Common myeloid progenitor, CD34-positive (primary cell): ENCODE measurements around the gene ZNF592.

Source experiments
- CTCF ChIA-PET: fragments of 350-600 bp; sonication (Branson Sonifier 250); formaldehyde crosslinking; loops from one replicate; lab custom pipeline; 2021; ENCODE audit warnings: antibody characterized with exemption; lab: Charles Lee
- POLR2A ChIA-PET: fragments of 350-600 bp; sonication (Branson Sonifier 250); formaldehyde crosslinking; loops from one replicate; lab custom pipeline; 2021; ENCODE audit warnings: antibody characterized with exemption; lab: Charles Lee
- DNase-seq, 3 donors: peaks; one replicate each; pipeline versions ENCODE4 v3.0.0 to v3.0.0-alpha.2; 2013
- H3K27ac ChIP-seq, 2 experiments: 1 replicate in 1 of 2; 2 replicates in 1 of 2; pipeline ENCODE4 v1.7.0; 2013; ENCODE audit warnings: inconsistent platforms in 2 of 2, low read length in 2 of 2, mild to moderate bottlenecking in 2 of 2, low read depth in 1 of 2, moderate library complexity in 1 of 2; ENCODE audit not compliant: severe bottlenecking in 2 of 2, insufficient read depth in 1 of 2, poor library complexity in 1 of 2
- H3K27me3 ChIP-seq, 5 experiments: replicated peaks in 2 of 5; 1 replicate in 3 of 5; 2 replicates in 2 of 5; pipeline versions ENCODE4 v1.6.1 to v1.7.0; 2013; ENCODE audit warnings: low read length in 4 of 5, mild to moderate bottlenecking in 2 of 5, moderate library complexity in 2 of 5, inconsistent platforms in 1 of 5; ENCODE audit not compliant: insufficient read depth in 5 of 5, control insufficient read depth in 4 of 5
- H3K36me3 ChIP-seq, 4 experiments: 1 replicate in 2 of 4; 2 replicates in 2 of 4; pipeline versions ENCODE4 v1.6.1 to v1.7.0; 2013; ENCODE audit warnings: low read length in 3 of 4, control low read depth in 1 of 4, mild to moderate bottlenecking in 1 of 4; ENCODE audit not compliant: control insufficient read depth in 4 of 4, insufficient read depth in 4 of 4
- H3K4me1 ChIP-seq, 4 experiments: 1 replicate in 3 of 4; 2 replicates in 1 of 4; pipeline versions ENCODE4 v1.6.1 to v1.7.1; 2013; ENCODE audit warnings: low read length in 3 of 4, mild to moderate bottlenecking in 3 of 4, control low read depth in 1 of 4, inconsistent platforms in 1 of 4, moderate library complexity in 1 of 4; ENCODE audit not compliant: control insufficient read depth in 4 of 4, insufficient read depth in 4 of 4; ENCODE audit errors: control extremely low read depth in 1 of 4
- H3K4me3 ChIP-seq, 7 experiments: 1 replicate in 4 of 7; 2 replicates in 3 of 7; pipeline versions ENCODE4 v1.5.1 to v1.7.0; 2013; ENCODE audit warnings: mild to moderate bottlenecking in 7 of 7, low read length in 6 of 7, moderate library complexity in 6 of 7, inconsistent platforms in 2 of 7, low read depth in 2 of 7, control low read depth in 1 of 7; ENCODE audit not compliant: insufficient read depth in 4 of 7, control insufficient read depth in 1 of 7; ENCODE audit errors: extremely low read depth in 1 of 7
- H3K9me3 ChIP-seq, 5 experiments: 1 replicate in 4 of 5; 2 replicates in 1 of 5; pipeline versions ENCODE4 v1.6.1 to v1.7.1; 2013; ENCODE audit warnings: low read length in 4 of 5, mild to moderate bottlenecking in 2 of 5, inconsistent platforms in 1 of 5, low read depth in 1 of 5, moderate library complexity in 1 of 5; ENCODE audit not compliant: control insufficient read depth in 4 of 5, insufficient read depth in 2 of 5; ENCODE audit errors: control extremely low read depth in 1 of 5
- WGBS: methylation state at CpG from one replicate; pipeline ENCODE4 v1.1.5; 2013; ENCODE audit not compliant: insufficient coverage; 5-methylcytosine and 5-hydroxymethylcytosine counted together

ZNF592 gene

DNA sequence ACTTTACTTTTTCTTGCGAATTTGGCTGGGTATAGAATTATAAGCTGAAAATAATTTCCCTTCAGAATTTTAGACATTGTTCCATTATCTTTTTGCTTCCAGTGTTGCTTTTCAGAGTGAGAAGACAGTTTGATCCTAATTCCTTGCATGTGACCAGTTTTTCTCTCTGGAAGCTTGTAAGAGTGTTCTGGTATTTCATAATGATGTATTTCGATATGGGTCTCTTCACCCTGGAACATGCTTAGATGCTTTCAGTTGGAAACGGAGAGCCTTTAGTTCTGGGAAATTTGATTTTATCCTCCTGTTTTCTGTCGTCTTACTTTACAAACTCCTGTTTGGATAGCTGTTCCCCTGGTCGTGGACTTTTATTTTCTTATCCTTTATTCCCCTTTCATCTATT lies 82.6 kb downstream of the ZNF592 start:
- no peak overlapping the region for H3K27ac ChIP-seq
- ChIA-PET POLR2A (no interaction called here), CTCF (no interaction called here)
- no peak overlapping the region for H3K4me3 ChIP-seq
- H3K4me1 ChIP-seq: peaks cover 0 to 7% (median 2%) of the 10 kb centered on the region in 4 experiments
- WGBS: 100% methylated on average over 3 of the region's 5 CpGs
- no peaks in the 10 kb centered on the region for H3K27me3 ChIP-seq
- H3K9me3 ChIP-seq: no peaks in the 10 kb centered on the region
- no peaks in the 10 kb centered on the region for H3K36me3 ChIP-seq
- DNase-seq: no peak

DNA sequence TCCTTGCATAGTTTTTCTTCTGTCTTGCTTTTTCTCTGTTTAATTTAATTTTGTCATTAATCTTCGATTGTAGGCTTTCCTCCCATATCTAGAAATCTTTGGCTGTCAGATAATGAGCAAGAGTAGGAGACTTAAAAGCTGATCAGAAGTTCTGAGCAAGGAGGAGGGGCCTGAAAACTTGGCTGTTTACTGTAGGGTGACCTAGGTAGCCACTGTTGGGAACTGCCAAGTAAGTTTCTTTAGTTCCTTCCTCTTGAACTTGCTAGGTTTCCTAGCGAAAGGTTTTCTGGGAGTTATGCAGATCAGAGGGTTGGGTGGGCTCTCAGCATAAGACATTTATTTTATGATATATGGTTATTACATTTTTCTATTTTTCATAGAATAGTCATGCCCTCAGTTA lies 83.2 kb downstream of the ZNF592 start:
- Histone ChIP-seq H3K36me3 (no peaks in the 10 kb centered on the region), H3K27me3 (no peaks in the 10 kb centered on the region), H3K4me3 (no peak overlapping the region), H3K27ac (no peak overlapping the region), H3K9me3 (no peaks in the 10 kb centered on the region), H3K4me1 (peaks cover 0 to 7% (median 2%) of the 10 kb centered on the region in 4 experiments)
- WGBS: no CpG with 5 or more reads among the region's 2 CpGs
- no peak for DNase-seq
- ChIA-PET CTCF (no interaction called here), POLR2A (no interaction called here)

DNA sequence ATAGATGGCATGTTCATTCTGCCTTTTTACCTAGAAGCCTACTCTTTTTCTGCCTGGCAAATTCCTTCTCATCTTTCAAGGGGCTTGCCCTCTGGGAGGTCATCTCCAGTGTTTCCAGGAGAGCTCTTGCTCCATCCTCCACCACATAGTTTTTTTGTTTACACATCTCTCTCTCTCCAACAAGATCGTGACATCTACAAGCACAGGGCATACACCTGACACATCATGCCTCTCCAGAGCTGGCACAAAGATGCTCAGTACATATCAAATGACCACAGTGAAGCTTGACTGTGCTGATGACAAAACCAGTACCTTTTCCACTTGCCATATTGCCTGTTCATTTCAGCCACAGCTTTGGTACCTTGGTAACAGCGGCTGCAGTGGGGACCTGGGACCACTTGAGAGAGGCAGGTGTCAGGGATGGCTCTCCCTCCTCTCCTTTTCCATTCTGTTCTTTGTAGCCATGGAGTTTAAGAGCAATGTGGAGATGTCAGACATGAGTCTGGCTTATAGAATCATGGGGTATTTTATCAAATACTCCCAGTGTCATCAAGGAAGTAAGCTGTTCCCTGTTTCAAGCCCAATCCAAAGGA lies 84.2 kb downstream of the ZNF592 start:
- Histone ChIP-seq H3K9me3 (no peaks in the 10 kb centered on the region), H3K27me3 (no peaks in the 10 kb centered on the region), H3K27ac (no peak overlapping the region), H3K4me1 (peaks cover 0 to 7% (median 2%) of the 10 kb centered on the region in 4 experiments), H3K36me3 (no peaks in the 10 kb centered on the region), H3K4me3 (no peak overlapping the region)
- ChIA-PET CTCF (interaction anchor here (0.9 kb wide), 1 partner anchor 27 kb away, joined by 3 read pairs; no protein-coding TSS in a partner anchor), POLR2A (no interaction called here)
- DNase-seq: no peak
- WGBS: 100% methylated on average over 2 of the region's 2 CpGs

DNA sequence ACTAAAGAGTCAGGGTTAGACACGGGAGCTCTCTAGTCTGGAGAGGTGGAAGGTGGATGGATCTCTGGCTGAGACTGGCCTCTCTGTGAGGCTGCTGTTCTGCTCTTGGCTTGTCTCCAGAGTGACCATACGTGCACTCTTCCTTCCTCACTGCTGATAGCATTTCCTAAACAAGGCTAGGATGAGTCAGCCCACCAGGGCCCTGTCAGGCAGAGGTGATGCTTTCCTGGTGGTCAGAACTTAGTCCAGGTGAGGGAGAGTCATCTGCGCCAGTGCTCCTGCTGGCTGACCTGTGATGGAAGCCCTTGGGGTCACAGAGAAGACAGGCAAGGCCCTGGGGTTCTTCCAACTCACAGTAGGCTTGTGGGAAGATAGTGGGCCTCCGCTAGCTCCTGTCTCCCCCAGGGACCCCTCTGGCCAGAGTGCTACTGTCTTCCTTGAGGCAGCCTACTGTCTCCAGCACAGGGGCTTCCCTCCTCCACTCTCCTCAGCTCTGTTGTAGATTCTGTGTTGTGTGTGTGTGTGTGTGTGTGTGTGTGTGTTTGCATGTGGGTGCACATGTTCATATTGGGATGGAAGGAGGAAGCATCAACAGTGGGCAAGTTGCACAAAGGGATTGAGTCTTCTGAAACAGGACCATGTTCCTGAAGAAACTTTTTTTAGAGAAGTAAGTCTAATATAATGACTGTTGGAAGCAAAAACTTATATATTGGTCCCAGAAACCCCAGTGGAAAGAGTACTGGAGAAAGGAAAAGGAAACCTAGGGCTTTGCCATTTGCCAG lies 85.2 kb downstream of the ZNF592 start:
- Histone ChIP-seq H3K4me3 (no peak overlapping the region), H3K27me3 (no peaks in the 10 kb centered on the region), H3K36me3 (no peaks in the 10 kb centered on the region), H3K27ac (no peak overlapping the region), H3K4me1 (peaks cover 0 to 7% (median 2%) of the 10 kb centered on the region in 4 experiments), H3K9me3 (no peaks in the 10 kb centered on the region)
- POLR2A ChIA-PET: no interaction called here
- WGBS: 54% methylated on average over 3 of the region's 4 CpGs
- CTCF ChIA-PET: interaction anchor here (0.8 to 0.9 kb wide), 2 partner anchors 8 to 13 kb away, joined by 3 to 5 read pairs; no protein-coding TSS in a partner anchor
- DNase-seq: no peak

DNA sequence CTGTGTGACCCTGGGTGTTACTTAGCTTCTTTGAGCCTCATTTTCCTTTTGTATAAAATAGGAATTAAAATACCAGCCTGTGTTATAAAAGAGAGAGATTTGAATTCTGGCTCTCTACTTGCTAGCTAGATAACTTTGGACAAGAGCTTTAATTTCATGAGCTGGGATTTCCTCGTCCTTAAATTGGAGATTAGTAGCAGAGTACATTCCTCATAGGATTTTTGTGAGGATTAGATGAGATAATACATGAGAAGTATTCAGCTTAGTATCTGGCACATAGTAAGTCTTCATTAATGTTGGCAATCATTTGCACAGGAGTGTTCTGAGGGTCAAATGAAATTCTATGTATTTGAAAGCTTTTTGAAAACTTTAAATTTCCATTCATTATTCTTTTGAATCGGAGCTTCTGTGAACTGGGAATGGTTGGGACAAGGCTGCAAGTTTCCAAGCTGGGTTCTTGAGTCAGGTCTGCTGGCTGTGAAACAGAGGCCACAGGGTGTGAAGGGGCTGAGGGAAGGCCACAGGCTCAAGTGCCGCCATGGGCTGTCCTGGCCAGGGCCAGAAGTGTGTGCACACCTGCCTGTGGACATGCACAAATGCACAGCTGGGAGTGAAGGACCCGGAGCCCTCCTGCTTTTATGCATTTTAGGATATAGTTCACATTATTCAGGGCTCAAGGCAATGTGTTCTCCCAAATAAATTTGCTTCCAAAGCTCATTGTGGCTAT lies 86.0 kb downstream of the ZNF592 start:
- ChIA-PET CTCF (interaction anchor here (0.8 to 0.9 kb wide), 2 partner anchors 9 to 13 kb away, joined by 3 to 5 read pairs; no protein-coding TSS in a partner anchor), POLR2A (no interaction called here)
- H3K27ac ChIP-seq: no peak overlapping the region
- no peak for DNase-seq
- no peak overlapping the region for H3K4me3 ChIP-seq
- no peaks in the 10 kb centered on the region for H3K9me3 ChIP-seq
- WGBS: 95% methylated on average over 4 of the region's 4 CpGs
- H3K36me3 ChIP-seq: no peaks in the 10 kb centered on the region
- peaks cover 0 to 7% (median 2%) of the 10 kb centered on the region in 4 experiments for H3K4me1 ChIP-seq
- H3K27me3 ChIP-seq: no peaks in the 10 kb centered on the region

DNA sequence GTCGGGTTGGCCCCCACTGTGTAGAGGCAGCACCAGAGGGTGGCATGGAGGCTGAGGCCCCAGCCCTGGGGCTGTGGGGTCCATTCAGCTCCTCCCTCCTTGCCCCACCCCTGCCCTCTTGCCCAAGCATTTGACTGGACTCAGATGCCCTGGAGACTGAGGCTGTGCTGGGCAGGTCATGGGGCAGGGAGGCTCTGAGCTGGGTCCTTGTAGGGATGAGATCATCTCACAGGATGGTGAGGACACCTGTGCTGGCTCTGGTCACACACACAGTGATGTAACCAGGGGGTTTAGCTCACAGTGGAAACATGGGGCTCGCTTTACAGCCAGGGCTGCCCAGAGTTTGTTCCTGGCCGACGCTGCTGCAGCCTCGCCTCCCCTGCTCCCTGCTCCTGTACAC lies 86.6 kb downstream of the ZNF592 start:
- 95% methylated on average over 5 of the region's 5 CpGs for WGBS
- Histone ChIP-seq H3K4me3 (no peak overlapping the region), H3K27me3 (no peaks in the 10 kb centered on the region), H3K27ac (no peak overlapping the region), H3K36me3 (no peaks in the 10 kb centered on the region), H3K9me3 (no peaks in the 10 kb centered on the region), H3K4me1 (peaks cover 0 to 7% (median 2%) of the 10 kb centered on the region in 4 experiments)
- POLR2A ChIA-PET: no interaction called here
- DNase-seq: no peak
- CTCF ChIA-PET: interaction anchor here (2.0 kb wide), 1 partner anchor 10 kb away, joined by 5 read pairs; no protein-coding TSS in a partner anchor
